DMS114 treated with DMSO at 0.1 percent for 48 hours (cell line): ENCODE data around the gene EGFR.
A peak's percentile ranks its signal among the peaks of the same experiment; 100 is the strongest.

Experiments
- DNase-seq: peaks from one replicate; lab custom pipeline; 2025; ENCODE audit not compliant: unreplicated experiment; lab: John Stamatoyannopoulos, UW

EGFR gene

GRCh38 chr7:55018361-55019190 is at the start of gene EGFR:
Gene EGFR (plus strand): TSS chr7:55019017. CDS start chr7:55019278, 261 bp downstream.
- DNase-seq, result peak; percentile 38

- DNase-seq, result no peak
These were observed 49.4 kb upstream of the EGFR start for GRCh38 chr7:54969208-54969967.

GRCh38 chr7:54972733-54973294 is 46.0 kb upstream of the EGFR start:
- no peak for DNase-seq

GRCh38 chr7:54978364-54979116 is 40.3 kb upstream of the EGFR start:
- no peak for DNase-seq

GRCh38 chr7:54980521-54980920 is 38.3 kb upstream of the EGFR start:
- DNase-seq, result no peak

GRCh38 chr7:54981913-54982312 is 36.9 kb upstream of the EGFR start:
- no peak for DNase-seq

GRCh38 chr7:54985426-54986330 is 33.1 kb upstream of the EGFR start:
- DNase-seq, result no peak

GRCh38 chr7:54986716-54987115 is 32.1 kb upstream of the EGFR start:
- DNase-seq, result no peak

- no peak for DNase-seq
These were observed 31.0 kb upstream of the EGFR start for GRCh38 chr7:54987772-54988171.

GRCh38 chr7:54988516-54988915 is 30.3 kb upstream of the EGFR start:
- DNase-seq, result no peak

- DNase-seq, result no peak
These were observed 29.2 kb upstream of the EGFR start for GRCh38 chr7:54989453-54990225.

- DNase-seq, result no peak
These were observed 27.5 kb upstream of the EGFR start for GRCh38 chr7:54991341-54991740.

GRCh38 chr7:54992871-54993475 is 25.8 kb upstream of the EGFR start:
- no peak for DNase-seq

GRCh38 chr7:54995166-54995565 is 23.7 kb upstream of the EGFR start:
- DNase-seq, result no peak

- DNase-seq, result no peak
These were observed 23.0 kb upstream of the EGFR start for GRCh38 chr7:54995610-54996363.

- no peak for DNase-seq
These were observed 22.4 kb upstream of the EGFR start for GRCh38 chr7:54996391-54996790.

GRCh38 chr7:55004579-55004978 is 14.2 kb upstream of the EGFR start:
- no peak for DNase-seq

- DNase-seq, result no peak
These were observed 13.5 kb upstream of the EGFR start for GRCh38 chr7:55005241-55005851.
